ENCODE data around the gene PSMB9.

DNA sequence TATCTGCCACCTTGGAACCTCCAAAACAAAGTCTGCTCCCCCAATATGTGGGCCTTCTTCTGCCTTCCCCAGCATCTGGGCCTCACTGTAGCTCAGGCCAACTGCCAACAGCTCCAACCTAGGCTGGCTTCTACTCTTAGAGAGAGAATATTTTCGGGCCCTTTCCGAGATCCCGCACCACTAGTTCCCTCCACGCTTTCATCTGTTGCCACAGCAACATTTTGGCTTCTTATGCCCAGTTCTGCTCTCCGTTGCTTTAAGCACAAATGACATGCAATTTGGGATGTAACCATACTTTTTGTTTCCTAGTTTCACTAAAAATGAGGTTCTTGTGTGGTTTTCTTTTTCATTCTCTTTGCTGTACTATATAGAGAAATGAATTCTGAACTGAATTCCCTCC is 33.6 kb downstream of the PSMB9 start:
- TF ChIP-seq, protein P1, sequence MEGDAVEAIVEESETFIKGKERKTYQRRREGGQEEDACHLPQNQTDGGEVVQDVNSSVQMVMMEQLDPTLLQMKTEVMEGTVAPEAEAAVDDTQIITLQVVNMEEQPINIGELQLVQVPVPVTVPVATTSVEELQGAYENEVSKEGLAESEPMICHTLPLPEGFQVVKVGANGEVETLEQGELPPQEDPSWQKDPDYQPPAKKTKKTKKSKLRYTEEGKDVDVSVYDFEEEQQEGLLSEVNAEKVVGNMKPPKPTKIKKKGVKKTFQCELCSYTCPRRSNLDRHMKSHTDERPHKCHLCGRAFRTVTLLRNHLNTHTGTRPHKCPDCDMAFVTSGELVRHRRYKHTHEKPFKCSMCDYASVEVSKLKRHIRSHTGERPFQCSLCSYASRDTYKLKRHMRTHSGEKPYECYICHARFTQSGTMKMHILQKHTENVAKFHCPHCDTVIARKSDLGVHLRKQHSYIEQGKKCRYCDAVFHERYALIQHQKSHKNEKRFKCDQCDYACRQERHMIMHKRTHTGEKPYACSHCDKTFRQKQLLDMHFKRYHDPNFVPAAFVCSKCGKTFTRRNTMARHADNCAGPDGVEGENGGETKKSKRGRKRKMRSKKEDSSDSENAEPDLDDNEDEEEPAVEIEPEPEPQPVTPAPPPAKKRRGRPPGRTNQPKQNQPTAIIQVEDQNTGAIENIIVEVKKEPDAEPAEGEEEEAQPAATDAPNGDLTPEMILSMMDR (IDR thresholded peaks at IDR 0.05), result no peak
- no peak for TF ChIP-seq EP300 (IDR thresholded peaks at IDR 0.05)
- no peak for TF ChIP-seq POLR2A (IDR thresholded peaks at IDR 0.05)

Measured in sigmoid colon (tissue), 4 donors.